Dendritic cell treated with granulocyte-macrophage colony-stimulating factor and Interleukin-4, amounts not matched to agents 40 ng/mL and 50 ng/mL, for 4 days (primary cell): ENCODE results near the gene WASF2.

ENCODE experiments used
- H3K27ac Mint-ChIP-seq: one replicate; pipeline ENCODE4 v1.8.0; 2022; ENCODE audit warnings: mild to moderate bottlenecking, mixed read lengths
- H3K27me3 Mint-ChIP-seq: one replicate; pipeline ENCODE4 v1.8.0; 2022; ENCODE audit warnings: mild to moderate bottlenecking, mixed read lengths
- H3K36me3 Mint-ChIP-seq: one replicate; pipeline ENCODE4 v1.8.0; 2022; ENCODE audit warnings: low read depth, mixed read lengths
- H3K4me1 Mint-ChIP-seq: one replicate; pipeline ENCODE4 v1.8.0; 2022; ENCODE audit warnings: low read depth, mixed read lengths
- H3K4me3 Mint-ChIP-seq: one replicate; pipeline ENCODE4 v1.8.0; 2022; ENCODE audit warnings: mild to moderate bottlenecking, moderate library complexity, mixed read lengths
- H3K9me3 Mint-ChIP-seq: one replicate; pipeline ENCODE4 v1.8.0; 2022; ENCODE audit warnings: mixed read lengths
- intact Hi-C: fragments of 100-400 bp; cut with micrococcal nuclease; formaldehyde crosslinking; loops from one replicate; pipeline ENCODE4 v1.15.0; 2022

Gene WASF2

GRCh38 chr1:27527223-27527889 lies 37.4 kb upstream of the WASF2 start:
- peak overlapping the region; percentile 32 for H3K4me3 Mint-ChIP-seq
- H3K27me3 Mint-ChIP-seq: peaks cover 21% of the 10 kb centered on the region
- H3K4me1 Mint-ChIP-seq: peaks cover 72% of the 10 kb centered on the region
- H3K9me3 Mint-ChIP-seq: no peaks in the 10 kb centered on the region
- H3K36me3 Mint-ChIP-seq: no peaks in the 10 kb centered on the region
- intact Hi-C loops: loop anchor here (5.0 kb wide), 1 partner anchor 40 kb away; no protein-coding TSS in a partner anchor
- no peak overlapping the region for H3K27ac Mint-ChIP-seq

GRCh38 chr1:27526569-27527222 lies 36.7 kb upstream of the WASF2 start:
- Mint-ChIP-seq H3K4me1 (peaks cover 72% of the 10 kb centered on the region), H3K36me3 (no peaks in the 10 kb centered on the region), H3K9me3 (no peaks in the 10 kb centered on the region), H3K27ac (peak overlapping the region; percentile 77), H3K27me3 (peaks cover 28% of the 10 kb centered on the region), H3K4me3 (peak overlapping the region; percentile 52)
- intact Hi-C loops: loop anchor here (5.0 kb wide), 1 partner anchor 39 kb away; no protein-coding TSS in a partner anchor

- Mint-ChIP-seq H3K9me3 (no peaks in the 10 kb centered on the region), H3K4me3 (peak overlapping the region; percentile 52), H3K27ac (peak overlapping the region; percentile 77), H3K36me3 (no peaks in the 10 kb centered on the region), H3K4me1 (peaks cover 83% of the 10 kb centered on the region), H3K27me3 (peaks cover 34% of the 10 kb centered on the region)
- intact Hi-C loops: loop anchor here (5.0 kb wide), 1 partner anchor 38 kb away; no protein-coding TSS in a partner anchor
Measured at GRCh38 chr1:27525296-27526272, 35.6 kb upstream of the WASF2 start.

GRCh38 chr1:27523337-27524020 lies 33.5 kb upstream of the WASF2 start:
- intact Hi-C loops: no loop called here
- Mint-ChIP-seq H3K9me3 (no peaks in the 10 kb centered on the region), H3K36me3 (no peaks in the 10 kb centered on the region), H3K4me3 (no peak overlapping the region), H3K4me1 (peaks cover 80% of the 10 kb centered on the region), H3K27me3 (peaks cover 24% of the 10 kb centered on the region), H3K27ac (peak overlapping the region; percentile 11)

GRCh38 chr1:27522432-27523336 lies 32.7 kb upstream of the WASF2 start:
- no peaks in the 10 kb centered on the region for H3K36me3 Mint-ChIP-seq
- no peaks in the 10 kb centered on the region for H3K9me3 Mint-ChIP-seq
- peaks cover 21% of the 10 kb centered on the region for H3K27me3 Mint-ChIP-seq
- intact Hi-C loops: no loop called here
- H3K27ac Mint-ChIP-seq: no peak overlapping the region
- H3K4me1 Mint-ChIP-seq: peaks cover 75% of the 10 kb centered on the region
- no peak overlapping the region for H3K4me3 Mint-ChIP-seq

GRCh38 chr1:27521861-27522431 lies 32.0 kb upstream of the WASF2 start:
- intact Hi-C loops: no loop called here
- peak overlapping the region; percentile 33 for H3K27ac Mint-ChIP-seq
- peaks cover 18% of the 10 kb centered on the region for H3K27me3 Mint-ChIP-seq
- H3K36me3 Mint-ChIP-seq: no peaks in the 10 kb centered on the region
- H3K4me3 Mint-ChIP-seq: no peak overlapping the region
- no peaks in the 10 kb centered on the region for H3K9me3 Mint-ChIP-seq
- H3K4me1 Mint-ChIP-seq: peaks cover 77% of the 10 kb centered on the region

GRCh38 chr1:27521336-27521831 lies 31.4 kb upstream of the WASF2 start:
- no peaks in the 10 kb centered on the region for H3K36me3 Mint-ChIP-seq
- peaks cover 71% of the 10 kb centered on the region for H3K4me1 Mint-ChIP-seq
- intact Hi-C loops: no loop called here
- peak overlapping the region; percentile 25 for H3K4me3 Mint-ChIP-seq
- peak overlapping the region; percentile 33 for H3K27ac Mint-ChIP-seq
- peaks cover 18% of the 10 kb centered on the region for H3K27me3 Mint-ChIP-seq
- no peaks in the 10 kb centered on the region for H3K9me3 Mint-ChIP-seq

- H3K36me3 Mint-ChIP-seq: no peaks in the 10 kb centered on the region
- no peaks in the 10 kb centered on the region for H3K9me3 Mint-ChIP-seq
- peaks cover 18% of the 10 kb centered on the region for H3K27me3 Mint-ChIP-seq
- intact Hi-C loops: no loop called here
- peaks cover 67% of the 10 kb centered on the region for H3K4me1 Mint-ChIP-seq
- H3K4me3 Mint-ChIP-seq: no peak overlapping the region
- H3K27ac Mint-ChIP-seq: peak overlapping the region; percentile 16
Measured at GRCh38 chr1:27520651-27521050, 30.7 kb upstream of the WASF2 start.

GRCh38 chr1:27519331-27520258 lies 29.6 kb upstream of the WASF2 start:
- Mint-ChIP-seq H3K9me3 (no peaks in the 10 kb centered on the region), H3K27me3 (peaks cover 18% of the 10 kb centered on the region), H3K27ac (no peak overlapping the region), H3K36me3 (no peaks in the 10 kb centered on the region), H3K4me1 (peaks cover 64% of the 10 kb centered on the region), H3K4me3 (no peak overlapping the region)
- intact Hi-C loops: no loop called here

- Mint-ChIP-seq H3K36me3 (no peaks in the 10 kb centered on the region), H3K27ac (no peak overlapping the region), H3K9me3 (no peaks in the 10 kb centered on the region), H3K4me1 (peaks cover 64% of the 10 kb centered on the region), H3K27me3 (peaks cover 18% of the 10 kb centered on the region), H3K4me3 (no peak overlapping the region)
- intact Hi-C loops: no loop called here
Measured at GRCh38 chr1:27518808-27519207, 28.8 kb upstream of the WASF2 start.

GRCh38 chr1:27517907-27518718 lies 28.1 kb upstream of the WASF2 start:
- intact Hi-C loops: no loop called here
- Mint-ChIP-seq H3K27ac (peak overlapping the region; percentile 13), H3K4me3 (no peak overlapping the region), H3K27me3 (peaks cover 18% of the 10 kb centered on the region), H3K36me3 (no peaks in the 10 kb centered on the region), H3K9me3 (no peaks in the 10 kb centered on the region), H3K4me1 (peaks cover 64% of the 10 kb centered on the region)
